ENCODE measurements around the gene ME3.

DNA sequence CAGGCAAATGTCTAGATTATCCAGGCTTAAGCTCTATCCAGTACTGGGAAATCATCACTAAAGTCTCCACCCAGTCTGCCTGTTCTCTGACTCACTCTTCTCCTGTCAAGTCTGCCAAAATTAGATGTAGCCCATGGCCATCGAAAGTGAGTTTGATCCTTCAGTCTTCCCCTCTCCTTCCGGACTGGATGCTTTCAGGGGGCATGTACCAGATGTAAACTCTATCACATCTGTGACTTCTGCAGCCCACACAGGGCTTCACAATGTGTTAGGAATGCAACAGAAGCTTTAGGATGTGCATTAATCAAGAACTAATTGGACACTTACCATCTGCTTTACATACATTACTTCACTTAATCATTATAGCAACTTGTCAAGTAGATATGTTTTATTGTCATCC is 12.3 kb downstream of the ME3 start:
- TF ChIP-seq CEBPB (IDR thresholded peaks at IDR 0.05) (no peak), NFIC (IDR thresholded peaks at IDR 0.05) (no peak), TAF1 (IDR thresholded peaks at IDR 0.05; ENCODE audit: low read depth) (no peak)

Data from Ishikawa (cell line).